Effector CD4-positive, alpha-beta T cell (primary cell): ENCODE results near the gene CEND1.

Experiments used
- DNase-seq: peaks from one replicate; pipeline ENCODE4 v3.0.0-alpha.2; 2020

Gene CEND1

GRCh38 chr11:777288-778255 is 12.3 kb downstream of the CEND1 start, which contains the start of gene GATD1:
TSS of gene GATD1 (minus strand) at chr11:777487. CDS start at chr11:777462, 25 bp downstream.
- peak; percentile 92 for DNase-seq

- peak; percentile 29 for DNase-seq
Observed at GRCh38 chr11:776561-777287, 13.2 kb downstream of the CEND1 start.

- no peak for DNase-seq
Observed at GRCh38 chr11:776263-776560, 13.7 kb downstream of the CEND1 start.

- DNase-seq, result no peak
Observed at GRCh38 chr11:774873-775592, 14.9 kb downstream of the CEND1 start.

- no peak for DNase-seq
Observed at GRCh38 chr11:773830-774229, 16.1 kb downstream of the CEND1 start.

- no peak for DNase-seq
Observed at GRCh38 chr11:773425-773824, 16.5 kb downstream of the CEND1 start.

GRCh38 chr11:772429-773390 is 17.2 kb downstream of the CEND1 start:
- no peak for DNase-seq

- DNase-seq, result no peak
Observed at GRCh38 chr11:771617-772204, 18.2 kb downstream of the CEND1 start.

GRCh38 chr11:770642-771616 is 19.0 kb downstream of the CEND1 start:
- DNase-seq, result no peak

- DNase-seq, result no peak
Observed at GRCh38 chr11:769887-770641, 19.8 kb downstream of the CEND1 start.

- DNase-seq, result no peak
Observed at GRCh38 chr11:767238-767637, 22.7 kb downstream of the CEND1 start.

GRCh38 chr11:766936-767210 is 23.0 kb downstream of the CEND1 start:
- DNase-seq, result no peak

- no peak for DNase-seq
Observed at GRCh38 chr11:766106-766935, 23.6 kb downstream of the CEND1 start.

GRCh38 chr11:765802-766091 is 24.1 kb downstream of the CEND1 start:
- DNase-seq, result no peak

- DNase-seq, result peak; percentile 53
Observed at GRCh38 chr11:765025-765801, 24.7 kb downstream of the CEND1 start.

- no peak for DNase-seq
Observed at GRCh38 chr11:764322-765024, 25.4 kb downstream of the CEND1 start.

GRCh38 chr11:763549-764321 is 26.2 kb downstream of the CEND1 start:
- DNase-seq, result no peak
